ENCODE measurements around the gene TRIP4.
"Not testable (repeated sequence)": the region's sequence is repeated elsewhere in the genome, so short reads cannot be mapped to it uniquely, and the experiment has no call there.

TRIP4 gene

DNA sequence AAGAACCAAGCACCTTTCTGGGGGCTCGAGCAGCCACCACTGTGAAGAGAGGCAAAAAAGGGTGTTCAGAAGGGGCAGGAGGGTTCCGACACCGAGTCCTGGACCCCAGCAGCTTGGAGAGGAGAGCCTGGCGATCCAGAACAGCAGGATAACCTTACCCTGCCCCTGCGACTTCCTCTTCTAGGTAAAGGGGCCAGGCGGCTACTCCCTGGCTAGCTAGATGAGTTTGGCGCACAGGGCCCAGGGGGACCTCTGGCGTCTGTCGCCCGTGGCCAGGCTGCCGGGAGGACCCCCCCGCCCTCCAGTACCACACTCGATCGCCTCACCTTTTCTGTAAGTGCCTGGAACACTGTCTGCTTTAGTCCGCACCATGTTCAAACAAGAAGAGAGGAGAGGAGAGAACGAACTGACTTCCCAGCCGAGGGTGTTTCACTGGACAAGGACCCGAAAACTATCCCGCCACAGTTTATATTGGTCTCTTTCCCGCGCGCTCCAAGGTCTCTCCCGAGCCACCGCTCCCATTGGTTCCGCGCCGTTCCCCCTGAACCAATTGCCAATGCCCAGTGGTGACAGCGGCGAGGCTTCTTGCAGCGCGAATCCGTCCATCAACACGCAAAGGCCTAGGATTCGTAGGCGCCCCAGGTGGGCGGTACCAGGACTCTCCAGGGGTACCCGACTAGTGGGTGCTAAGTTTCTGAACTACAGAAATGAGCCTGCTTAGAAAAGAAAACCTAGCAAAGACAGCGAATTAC is 6.5 kb upstream of the TRIP4 start, which contains the start of gene PCLAF:
Gene PCLAF, minus strand, starts transcription at position 442 of the 752 bp plus-strand sequence. Its CDS starts 70 bp downstream, at position 372.
- Histone ChIP-seq H3K9ac (peak within 1 kb of the TSS; percentile 90), H3K4me2 (peak within 1 kb of the TSS; percentile 90), H3K9me3 (no peaks in the 10 kb centered on the region), H3K4me1 (peaks cover 40% of the 10 kb centered on the region), H3K36me3 (peaks cover 22% of the 10 kb centered on the region), H3K27ac (peak within 1 kb of the TSS; percentile 82; the same call in 1 of the 2 replicates), H4K20me1 (peaks cover 5% of the 10 kb centered on the region; the same call in 1 of the 2 replicates), H3K27me3 (no peaks in the 10 kb centered on the region), H3K4me3 (peak within 1 kb of the TSS; percentile 85)
- no peak for TF ChIP-seq Cebpa-rat (IDR thresholded peaks at IDR 0.05)

DNA sequence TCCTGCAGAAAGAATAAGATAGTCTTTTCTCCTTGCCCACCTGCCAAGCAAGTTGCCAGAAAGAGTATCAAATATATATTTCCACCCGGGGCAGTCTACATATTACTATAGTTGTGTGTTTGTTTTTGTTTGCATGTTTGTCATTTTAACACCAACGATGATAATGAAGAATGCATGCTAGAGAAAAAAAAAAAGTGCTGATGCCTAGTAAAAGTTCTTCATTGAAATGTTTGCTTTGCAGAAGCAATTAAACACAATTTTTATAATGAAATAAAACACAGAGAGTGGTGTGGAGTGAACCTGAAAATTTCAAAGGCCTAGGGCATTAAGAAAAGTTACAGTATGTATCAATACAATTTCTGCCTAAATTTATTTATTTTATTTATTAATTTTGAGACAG is 3.9 kb upstream of the TRIP4 start:
- H3K27me3 ChIP-seq: no peaks in the 10 kb centered on the region
- H3K4me1 ChIP-seq: peaks cover 43% of the 10 kb centered on the region
- no peak for TF ChIP-seq Cebpa-rat (IDR thresholded peaks at IDR 0.05)
- no peaks in the 10 kb centered on the region for H3K9me3 ChIP-seq
- no peak overlapping the region for H3K27ac ChIP-seq
- no peak overlapping the region for H3K4me2 ChIP-seq
- H3K9ac ChIP-seq: no peak overlapping the region
- H3K4me3 ChIP-seq: no peak overlapping the region
- H3K36me3 ChIP-seq: peaks cover 4% of the 10 kb centered on the region; the same call in 1 of the 2 replicates
- H4K20me1 ChIP-seq: peaks cover 5% of the 10 kb centered on the region; the same call in 1 of the 2 replicates

DNA sequence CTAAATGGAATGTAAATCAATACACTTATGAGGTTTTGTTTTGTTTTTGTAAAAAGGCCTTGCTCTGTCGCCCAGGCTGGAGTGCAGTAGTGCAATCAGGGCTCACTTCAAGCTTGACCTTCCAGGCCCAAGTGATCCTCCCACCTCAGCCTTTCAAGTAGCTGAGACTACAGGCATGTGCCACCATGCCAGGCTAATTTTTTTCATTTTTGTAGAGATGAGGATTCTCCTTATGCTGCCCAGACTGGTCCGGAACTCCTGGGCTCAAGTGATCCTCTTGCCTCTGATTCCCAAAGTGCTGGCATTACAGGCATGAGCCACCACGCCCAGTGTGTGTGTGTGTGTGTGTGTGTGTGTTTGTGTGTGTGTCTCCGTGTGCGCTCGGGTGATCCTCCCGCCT is 1.3 kb upstream of the TRIP4 start:
- Histone ChIP-seq H3K4me3 (no peak overlapping the region), H3K36me3 (no peaks in the 10 kb centered on the region), H3K27me3 (no peaks in the 10 kb centered on the region), H3K9ac (no peak overlapping the region), H3K4me2 (no peak overlapping the region), H3K27ac (no peak overlapping the region), H3K9me3 (no peaks in the 10 kb centered on the region), H4K20me1 (no peaks in the 10 kb centered on the region), H3K4me1 (peaks cover 46% of the 10 kb centered on the region)
- TF ChIP-seq Cebpa-rat (IDR thresholded peaks at IDR 0.05): no peak

DNA sequence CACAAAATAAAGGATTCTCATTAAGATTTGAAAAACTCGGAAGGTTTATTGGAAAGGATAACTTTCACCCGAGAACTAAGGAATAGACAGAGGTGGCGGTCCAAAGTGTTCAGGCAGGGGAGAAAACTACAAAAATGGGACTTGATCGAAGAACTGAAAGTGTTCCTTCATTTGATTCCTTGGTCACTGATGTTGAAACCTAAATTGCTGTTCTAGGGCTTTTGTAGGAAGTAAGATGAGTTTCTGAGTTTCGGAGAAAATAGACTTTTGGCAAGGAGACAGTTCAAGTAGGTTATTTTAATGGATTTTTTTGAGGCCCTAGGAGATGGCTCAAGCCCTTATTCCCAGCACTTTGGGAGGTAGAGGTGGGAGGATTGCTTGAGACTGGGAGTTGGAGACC is 1.4 kb downstream of the TRIP4 start:
- Histone ChIP-seq H3K27ac (no peak overlapping the region), H3K27me3 (no peaks in the 10 kb centered on the region), H3K4me3 (no peak overlapping the region)

DNA sequence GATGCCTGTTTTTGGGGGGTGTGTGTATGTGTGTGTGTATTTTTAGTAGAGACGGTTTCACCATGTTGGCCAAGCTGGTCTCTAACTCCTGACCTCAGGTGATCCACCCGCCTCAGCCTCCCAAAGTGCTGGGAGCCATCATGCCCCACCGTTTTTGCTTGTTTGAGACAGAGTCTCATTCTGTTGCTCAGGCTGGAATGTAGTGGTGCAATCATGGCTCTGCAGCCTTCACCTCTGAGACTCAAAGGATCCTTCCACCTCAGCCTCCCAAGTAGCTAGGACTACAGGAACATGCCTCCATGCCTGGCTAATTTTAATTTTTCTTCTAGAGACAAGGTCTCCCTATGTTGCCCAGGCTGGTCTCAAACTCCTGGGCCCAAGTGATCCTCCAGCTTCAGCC is 4.8 kb downstream of the TRIP4 start:
- not testable (repeated sequence) for H4K20me1 ChIP-seq, H3K9me3 ChIP-seq, H3K4me3 ChIP-seq, H3K9ac ChIP-seq, H3K27ac ChIP-seq, H3K4me2 ChIP-seq, H3K27me3 ChIP-seq
- Histone ChIP-seq H3K36me3 (peaks cover 44% of the 10 kb centered on the region), H3K4me1 (peaks cover 37% of the 10 kb centered on the region)

More for the DNA sequence above, 1.4 kb downstream of the TRIP4 start:
- peaks cover 10% of the 10 kb centered on the region; the same call in 1 of the 2 replicates for H3K36me3 ChIP-seq
- TF ChIP-seq Cebpa-rat (IDR thresholded peaks at IDR 0.05): no peak
- H3K9ac ChIP-seq: no peak overlapping the region
- no peaks in the 10 kb centered on the region for H3K9me3 ChIP-seq
- H4K20me1 ChIP-seq: no peaks in the 10 kb centered on the region
- H3K4me1 ChIP-seq: peaks cover 46% of the 10 kb centered on the region
- H3K4me2 ChIP-seq: peak overlapping the region; percentile 67

DNA sequence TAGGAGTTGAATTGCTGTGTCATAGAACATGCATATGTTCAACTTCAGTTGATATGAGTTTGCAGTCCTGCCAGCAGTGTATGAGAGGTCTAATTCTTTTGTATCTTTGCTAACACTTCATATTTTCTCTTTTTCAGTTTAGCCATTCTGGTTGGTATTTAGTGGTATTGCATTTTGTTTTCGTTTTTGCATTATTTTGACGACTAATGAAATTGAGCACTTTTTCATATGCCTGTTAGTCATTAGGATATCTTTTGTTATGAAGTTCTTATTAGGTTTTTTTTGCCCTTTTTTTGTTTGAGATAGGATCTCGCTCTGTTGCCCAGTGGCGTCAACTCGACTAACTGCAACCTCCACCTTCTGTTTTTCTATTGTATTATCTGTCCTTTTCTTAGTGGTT is 9.2 kb downstream of the TRIP4 start:
- Histone ChIP-seq H3K4me1 (peaks cover 4% of the 10 kb centered on the region; the same call in 1 of the 2 replicates), H3K27ac (no peak overlapping the region), H3K9ac (no peak overlapping the region), H3K36me3 (peaks cover 83% of the 10 kb centered on the region), H3K9me3 (no peaks in the 10 kb centered on the region), H3K27me3 (no peaks in the 10 kb centered on the region), H3K4me2 (no peak overlapping the region), H4K20me1 (no peaks in the 10 kb centered on the region), H3K4me3 (no peak overlapping the region)
- no peak for TF ChIP-seq Cebpa-rat (IDR thresholded peaks at IDR 0.05)

DNA sequence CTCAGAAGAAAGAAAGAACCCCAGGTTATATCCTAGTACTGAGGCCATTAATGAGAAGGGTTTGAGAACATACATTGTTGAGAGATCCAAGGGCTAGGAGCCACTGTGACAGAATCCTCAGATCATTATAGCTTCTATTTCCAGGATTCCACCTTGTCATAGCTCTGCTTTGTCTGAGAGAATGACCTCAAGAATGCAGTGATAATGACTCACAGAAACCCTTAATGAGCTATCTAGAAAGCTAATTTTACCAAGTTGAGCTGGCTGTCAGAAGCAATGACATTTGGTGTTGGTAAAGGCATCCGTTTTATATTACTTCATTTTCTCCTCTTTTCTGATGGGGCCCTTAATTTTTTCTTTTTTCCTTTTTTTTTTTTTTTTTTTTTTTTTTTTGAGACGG is 10.9 kb downstream of the TRIP4 start:
- no peak overlapping the region for H3K4me3 ChIP-seq
- H3K36me3 ChIP-seq: peaks cover 93% of the 10 kb centered on the region
- H3K4me2 ChIP-seq: no peak overlapping the region
- no peaks in the 10 kb centered on the region for H3K27me3 ChIP-seq
- no peak overlapping the region for H3K9ac ChIP-seq
- H4K20me1 ChIP-seq: no peaks in the 10 kb centered on the region
- no peaks in the 10 kb centered on the region for H3K4me1 ChIP-seq
- no peak overlapping the region for H3K27ac ChIP-seq
- no peaks in the 10 kb centered on the region for H3K9me3 ChIP-seq
- no peak for TF ChIP-seq Cebpa-rat (IDR thresholded peaks at IDR 0.05)

DNA sequence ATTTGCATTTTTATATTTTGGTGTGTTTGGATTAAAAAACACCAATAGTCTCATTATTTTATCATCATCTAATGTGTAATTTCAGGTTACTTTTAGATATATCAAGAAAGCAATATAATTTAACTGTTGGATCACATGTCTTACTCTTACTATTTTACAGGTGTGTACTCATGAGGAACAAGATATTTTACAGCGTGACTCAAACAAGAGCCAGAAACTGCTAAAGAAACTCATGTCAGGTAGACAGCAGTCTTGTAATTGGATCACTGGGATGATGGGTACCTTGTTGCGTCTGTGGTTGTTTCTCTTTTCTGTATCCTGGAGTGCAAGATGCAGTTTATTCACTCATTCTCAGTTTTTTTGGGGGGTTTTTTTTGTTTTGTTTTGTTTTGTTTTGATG is 12.9 kb downstream of the TRIP4 start:
- Histone ChIP-seq H3K9me3 (no peaks in the 10 kb centered on the region), H3K4me3 (no peak overlapping the region), H3K27ac (no peak overlapping the region), H3K36me3 (peaks cover 90% of the 10 kb centered on the region), H3K4me2 (no peak overlapping the region), H3K27me3 (no peaks in the 10 kb centered on the region), H4K20me1 (no peaks in the 10 kb centered on the region), H3K9ac (no peak overlapping the region), H3K4me1 (no peaks in the 10 kb centered on the region)
- no peak for TF ChIP-seq Cebpa-rat (IDR thresholded peaks at IDR 0.05)

DNA sequence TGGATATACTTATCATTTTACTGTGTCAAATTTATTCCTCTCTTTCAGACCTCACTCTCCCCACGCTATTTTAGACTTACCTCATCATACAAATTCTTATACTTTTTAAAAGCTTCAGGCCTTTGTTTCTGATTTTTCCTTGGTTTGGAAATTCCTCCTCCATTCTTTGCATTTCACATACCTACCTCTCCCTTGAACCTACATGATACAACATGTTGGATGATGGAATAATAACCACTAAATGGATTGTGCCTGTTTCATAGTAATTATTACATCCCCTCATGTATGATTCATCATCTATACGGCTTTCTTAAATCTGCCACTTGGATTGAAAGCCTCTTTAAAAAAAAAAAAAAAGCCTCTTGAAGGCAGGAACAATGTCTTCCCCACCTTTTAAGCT is 24.6 kb downstream of the TRIP4 start:
- Histone ChIP-seq H3K4me2 (no peak overlapping the region), H3K4me1 (no peaks in the 10 kb centered on the region), H3K9ac (no peak overlapping the region), H4K20me1 (no peaks in the 10 kb centered on the region), H3K27ac (no peak overlapping the region), H3K27me3 (no peaks in the 10 kb centered on the region), H3K4me3 (no peak overlapping the region), H3K9me3 (no peaks in the 10 kb centered on the region), H3K36me3 (peaks cover 86% of the 10 kb centered on the region)
- TF ChIP-seq Cebpa-rat (IDR thresholded peaks at IDR 0.05): no peak

DNA sequence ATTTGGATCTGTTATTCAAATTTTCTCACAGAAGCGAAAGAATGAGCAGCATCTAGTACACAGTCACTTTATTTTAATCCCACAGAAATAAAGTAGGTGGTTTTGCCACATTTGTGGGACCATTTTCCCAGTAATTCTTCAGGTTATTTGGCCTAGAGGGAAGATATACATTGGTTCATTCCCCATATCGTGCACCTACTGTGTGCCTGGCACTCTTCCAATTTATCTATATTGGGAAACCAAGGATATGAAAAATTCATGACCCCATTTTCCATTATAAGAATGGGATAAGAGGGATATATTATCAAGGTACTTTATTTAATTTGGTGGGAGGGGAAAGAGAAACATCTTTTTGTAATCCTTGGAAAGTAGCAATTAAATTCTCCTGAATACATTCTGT is 35.1 kb downstream of the TRIP4 start:
- no peak overlapping the region for H3K27ac ChIP-seq
- no peak overlapping the region for H3K4me2 ChIP-seq
- no peaks in the 10 kb centered on the region for H3K4me1 ChIP-seq
- H3K27me3 ChIP-seq: no peaks in the 10 kb centered on the region
- no peaks in the 10 kb centered on the region for H4K20me1 ChIP-seq
- no peaks in the 10 kb centered on the region for H3K9me3 ChIP-seq
- H3K4me3 ChIP-seq: no peak overlapping the region
- no peak for TF ChIP-seq Cebpa-rat (IDR thresholded peaks at IDR 0.05)
- no peak overlapping the region for H3K9ac ChIP-seq
- H3K36me3 ChIP-seq: peaks cover 88% of the 10 kb centered on the region
